Thyroid gland (tissue), 4 donors: ENCODE measurements around the gene CCDC187. TPM values are rescaled to one million over a fixed set of nuclear protein-coding genes. Genes with fewer than 3 reads are reported as not detected.

Source experiments
- DNase-seq, 2 donors: peaks; one replicate each; pipeline ENCODE4 v3.0.0-alpha.2; 2019
- H3K27ac ChIP-seq, 3 donors: fragments of 200-600 bp; sonication (generic); 1 replicate in 2 of 3; 2 replicates in 1 of 3; pipeline ENCODE4 v1.5.1; 2016 to 2019; ENCODE audit warnings: mild to moderate bottlenecking in 1 of 3, moderate library complexity in 1 of 3
- H3K27me3 ChIP-seq: fragments of 200-600 bp; sonication (generic); one replicate; pipeline ENCODE4 v1.5.1; 2019
- H3K36me3 ChIP-seq, 2 donors: fragments of 200-600 bp; sonication (generic); one replicate each; pipeline ENCODE4 v1.5.1; 2016 to 2019
- H3K4me1 ChIP-seq, 2 donors: fragments of 200-600 bp; sonication (generic); one replicate each; pipeline ENCODE4 v1.5.1; 2017 to 2019
- H3K4me3 ChIP-seq, 3 donors: fragments of 200-600 bp; sonication (generic); replicated peaks in 1 of 3; 1 replicate in 2 of 3; 2 replicates in 1 of 3; pipeline ENCODE4 v1.5.1; 2016; ENCODE audit warnings: mild to moderate bottlenecking in 1 of 3
- H3K9me3 ChIP-seq: fragments of 200-600 bp; sonication (generic); one replicate; pipeline ENCODE4 v1.5.1; 2017
- CTCF ChIP-seq, 6 experiments: fragments of 200-600 bp in 3 of 6; fragments of 450-650 bp in 3 of 6; sonication (generic) in 3 of 6; IDR thresholded peaks; one replicate each; pipeline ENCODE4 v1.5.1; 2016 to 2019; ENCODE audit warnings: antibody characterized with exemption in 6 of 6, mild to moderate bottlenecking in 2 of 6, inconsistent platforms in 1 of 6, moderate library complexity in 1 of 6
- POLR2A ChIP-seq, 2 donors: fragments of 450-650 bp; IDR thresholded peaks; one replicate each; pipeline ENCODE4 v1.6.1; 2017; ENCODE audit warnings: antibody characterized with exemption in 2 of 2, mild to moderate bottlenecking in 2 of 2, moderate library complexity in 1 of 2
- WGBS, 2 donors: methylation state at CpG; one replicate each; pipeline ENCODE4 v1.1.5; 2017; 5-methylcytosine and 5-hydroxymethylcytosine counted together
- intact Hi-C: fragments of 100-400 bp; cut with DNase I; formaldehyde crosslinking; loops from one replicate; pipeline ENCODE4 v1.15.1; 2023
- total RNA-seq, 4 donors: library from RNA; depleted of rRNA; stranded (reverse); fragments of >200 nt; gene quantifications; one replicate each; pipeline ENCODE4 v1.2.3, GENCODE V29; 2016

The CCDC187 gene
- total RNA-seq, 4 donors from 2014 or later, result 5.2 to 9.1 (median 6.2) TPM

GRCh38 chr9:136259517-136259813, 44.4 kb downstream of the CCDC187 start:
- no peaks in the 10 kb centered on the region for H3K9me3 ChIP-seq
- no peak for TF ChIP-seq POLR2A (IDR thresholded peaks at IDR 0.05)
- no peak for TF ChIP-seq CTCF (IDR thresholded peaks at IDR 0.05)
- WGBS, 2 donors, result 59 to 64% methylated on average over 4 of the region's 4 CpGs
- H3K4me1 ChIP-seq, result no peaks in the 10 kb centered on the region
- no peaks in the 10 kb centered on the region for H3K27me3 ChIP-seq
- no peak overlapping the region for H3K27ac ChIP-seq
- no peaks in the 10 kb centered on the region for H3K36me3 ChIP-seq
- no peak overlapping the region for H3K4me3 ChIP-seq
- intact Hi-C loops, result no loop called here
- DNase-seq, result no peak

- intact Hi-C loops, result no loop called here
- Histone ChIP-seq H3K4me1 (no peaks in the 10 kb centered on the region), H3K36me3 (no peaks in the 10 kb centered on the region), H3K27ac (no peak overlapping the region), H3K27me3 (no peaks in the 10 kb centered on the region), H3K4me3 (no peak overlapping the region), H3K9me3 (no peaks in the 10 kb centered on the region)
- DNase-seq, result no peak
- no peak for TF ChIP-seq CTCF (IDR thresholded peaks at IDR 0.05)
- no peak for TF ChIP-seq POLR2A (IDR thresholded peaks at IDR 0.05)
- WGBS, 2 donors, result 82 to 84% methylated on average over 22 of the region's 22 CpGs
Measured at GRCh38 chr9:136258786-136259516, 44.9 kb downstream of the CCDC187 start.

GRCh38 chr9:136258299-136258625, 45.6 kb downstream of the CCDC187 start:
- TF ChIP-seq POLR2A (IDR thresholded peaks at IDR 0.05) (no peak), CTCF (IDR thresholded peaks at IDR 0.05) (no peak)
- no peak overlapping the region for H3K27ac ChIP-seq
- DNase-seq, result no peak
- 81 to 87% methylated on average over 11 to 13 of the region's 13 CpGs for WGBS, 2 donors
- no peak overlapping the region for H3K4me3 ChIP-seq
- H3K36me3 ChIP-seq, result no peaks in the 10 kb centered on the region
- intact Hi-C loops, result no loop called here
- H3K4me1 ChIP-seq, result no peaks in the 10 kb centered on the region
- no peaks in the 10 kb centered on the region for H3K27me3 ChIP-seq
- no peaks in the 10 kb centered on the region for H3K9me3 ChIP-seq

- Histone ChIP-seq H3K27ac (no peak overlapping the region), H3K9me3 (no peaks in the 10 kb centered on the region), H3K4me3 (no peak overlapping the region), H3K27me3 (no peaks in the 10 kb centered on the region), H3K4me1 (no peaks in the 10 kb centered on the region), H3K36me3 (no peaks in the 10 kb centered on the region)
- 87 to 90% methylated on average over 17 to 27 of the region's 39 CpGs for WGBS, 2 donors
- intact Hi-C loops, result no loop called here
- TF ChIP-seq CTCF (IDR thresholded peaks at IDR 0.05) (no peak), POLR2A (IDR thresholded peaks at IDR 0.05) (no peak)
- DNase-seq, result no peak
Measured at GRCh38 chr9:136257381-136258298, 46.3 kb downstream of the CCDC187 start.
